Measurements from ENCODE around the gene AATF.

The AATF gene

DNA sequence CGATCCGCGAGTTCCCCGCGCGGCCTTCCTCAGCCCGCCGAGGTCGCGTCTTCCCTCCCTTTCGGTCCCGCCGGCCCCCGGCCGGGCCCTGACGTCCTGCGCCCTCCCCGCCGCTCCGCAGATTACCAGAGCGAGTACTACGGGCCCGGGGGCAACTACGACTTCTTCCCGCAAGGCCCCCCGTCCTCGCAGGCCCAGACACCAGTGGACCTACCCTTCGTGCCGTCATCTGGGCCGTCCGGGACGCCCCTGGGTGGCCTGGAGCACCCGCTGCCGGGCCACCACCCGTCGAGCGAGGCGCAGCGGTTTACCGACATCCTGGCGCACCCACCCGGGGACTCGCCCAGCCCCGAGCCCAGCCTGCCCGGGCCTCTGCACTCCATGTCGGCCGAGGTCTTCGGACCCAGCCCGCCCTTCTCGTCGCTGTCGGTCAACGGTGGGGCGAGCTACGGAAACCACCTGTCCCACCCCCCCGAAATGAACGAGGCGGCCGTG, 6.1 kb upstream of the AATF start:
- no peak for DNase-seq

DNA sequence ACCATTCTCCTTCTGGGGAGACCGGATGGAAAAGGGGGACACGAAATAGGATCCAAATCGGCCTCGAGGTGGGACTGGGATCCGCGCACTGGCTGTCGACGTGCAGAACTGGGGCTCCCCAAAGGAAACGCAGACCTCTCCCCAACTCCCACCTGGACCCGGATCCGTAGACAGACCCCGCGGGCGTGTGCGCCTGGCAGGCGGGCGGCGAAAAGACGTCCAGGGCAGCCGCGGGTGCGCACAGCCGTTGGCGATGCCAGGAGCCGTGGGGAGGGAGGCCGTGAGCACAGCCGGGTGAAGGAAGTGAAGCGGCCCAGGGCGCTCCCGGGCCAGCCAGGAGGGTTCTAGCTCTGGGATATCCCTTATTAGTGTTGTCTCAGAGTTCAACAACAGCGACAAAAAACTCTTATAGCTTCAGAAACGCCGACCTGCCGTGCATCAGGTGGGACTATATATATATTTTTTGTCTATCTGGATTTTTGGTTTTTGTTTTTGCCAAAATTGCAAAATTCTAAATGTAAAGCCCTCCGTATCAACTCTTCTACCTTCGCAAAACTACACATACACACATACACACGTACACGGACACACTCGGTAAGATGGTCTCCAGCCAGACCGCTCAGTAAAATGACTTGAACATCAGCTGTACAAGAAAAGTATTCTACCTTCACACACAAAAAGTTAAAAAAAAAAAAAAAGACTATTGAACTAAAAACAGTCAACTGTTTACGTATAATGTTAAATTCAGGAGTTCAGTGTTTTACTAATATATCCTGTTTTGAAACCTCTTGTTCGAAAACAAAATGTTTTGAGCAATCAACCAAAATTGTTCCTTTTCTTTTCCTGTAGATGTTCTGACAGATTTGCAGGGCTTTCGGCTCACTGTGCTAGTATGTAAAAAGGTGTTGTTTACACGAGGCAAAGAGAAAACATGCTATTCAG, 5.2 kb upstream of the AATF start:
- DNase-seq = no peak

DNA sequence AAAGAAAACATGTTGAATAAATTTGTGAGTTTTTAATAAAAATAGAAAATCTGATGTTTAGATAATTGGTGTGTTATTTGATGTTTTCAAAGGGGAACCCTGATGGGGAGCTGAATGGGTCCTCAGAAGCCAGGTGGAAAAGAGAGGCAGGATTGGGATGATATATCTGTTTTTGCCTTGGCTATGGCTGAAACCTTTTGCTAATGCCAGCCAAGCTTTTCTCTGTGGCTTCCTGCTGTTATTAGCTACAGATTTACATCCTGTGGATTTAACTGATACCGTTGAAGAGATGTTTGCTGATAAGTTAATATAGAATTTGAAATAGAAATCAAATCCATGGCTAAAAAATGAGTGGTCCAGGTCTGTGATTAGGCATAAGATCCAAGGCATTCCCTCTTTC, 4.2 kb upstream of the AATF start:
- no peak for DNase-seq

DNA sequence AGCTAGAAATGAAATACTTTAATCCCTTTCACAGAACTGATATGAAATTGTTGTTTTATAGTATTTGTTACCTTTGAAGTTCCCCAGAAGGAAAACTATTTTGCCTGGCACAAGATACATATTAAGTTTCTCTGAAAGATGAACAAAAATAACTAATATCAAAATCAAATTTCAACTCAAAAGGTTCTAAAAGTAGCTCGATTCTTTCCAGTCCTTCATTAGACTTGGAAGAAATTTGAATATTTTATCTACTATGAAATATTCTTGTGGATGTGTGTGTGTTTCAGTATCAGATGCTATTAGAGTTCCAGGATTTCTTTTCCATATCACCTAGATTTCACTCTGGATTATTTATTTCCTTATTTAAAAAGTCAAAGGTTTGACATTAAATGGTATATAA, 3.6 kb upstream of the AATF start:
- no peak for DNase-seq

DNA sequence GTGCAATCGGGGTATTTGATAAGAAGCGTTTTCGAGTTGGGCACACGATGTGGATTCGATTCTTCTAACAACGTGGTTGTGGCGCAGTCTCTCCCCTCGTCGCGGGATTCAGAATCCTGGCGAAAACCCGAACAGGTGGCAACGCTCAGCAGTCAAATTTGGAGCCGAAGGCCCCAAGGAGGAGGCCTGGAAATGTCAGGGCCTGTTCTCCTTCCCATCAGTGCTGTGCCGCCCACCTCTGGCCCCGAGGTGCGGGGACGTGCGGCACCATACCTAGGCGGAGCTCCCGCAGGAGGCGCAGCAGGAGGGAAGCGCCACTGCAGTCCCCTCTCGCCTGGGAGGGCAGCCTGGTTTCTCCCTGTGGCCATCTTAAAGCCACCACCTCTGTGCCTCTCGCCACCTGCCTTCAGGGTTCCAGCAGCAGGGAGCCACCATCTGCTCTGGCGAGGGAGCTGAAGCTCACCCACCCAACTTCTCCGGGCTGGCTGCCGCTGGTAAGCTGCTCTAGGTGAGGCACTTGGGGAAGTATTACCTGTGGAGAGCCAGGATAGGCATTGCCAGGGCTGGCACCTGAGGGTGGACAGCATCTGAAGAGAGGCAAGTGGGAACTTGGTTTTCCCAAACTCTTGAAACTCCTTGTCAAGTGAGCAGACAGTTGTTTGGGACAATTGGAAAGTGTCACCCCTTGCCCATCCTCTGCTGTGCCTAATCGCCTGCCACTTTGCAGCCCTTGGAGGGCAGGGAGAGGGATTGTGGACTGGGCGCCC, 2.6 kb upstream of the AATF start:
- DNase-seq = no peak

DNA sequence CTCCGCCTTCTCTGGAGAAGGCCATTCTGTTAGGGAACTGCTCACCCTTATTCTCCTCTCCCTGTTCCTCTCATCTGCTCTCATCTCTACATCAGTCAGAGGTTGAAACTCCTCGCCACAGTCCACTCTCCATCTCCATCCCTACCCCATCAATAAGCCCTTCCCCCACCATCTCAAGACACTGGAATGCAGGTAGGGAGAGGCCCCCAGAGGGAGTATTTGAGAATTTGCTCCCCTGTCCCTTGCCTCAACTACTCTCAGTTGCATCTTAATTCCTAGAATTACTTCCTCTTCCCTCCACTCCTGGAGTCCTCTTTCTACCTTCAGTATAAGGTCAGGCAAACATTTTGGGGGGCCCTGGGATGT, 2.0 kb upstream of the AATF start:
- DNase-seq = no peak

DNA sequence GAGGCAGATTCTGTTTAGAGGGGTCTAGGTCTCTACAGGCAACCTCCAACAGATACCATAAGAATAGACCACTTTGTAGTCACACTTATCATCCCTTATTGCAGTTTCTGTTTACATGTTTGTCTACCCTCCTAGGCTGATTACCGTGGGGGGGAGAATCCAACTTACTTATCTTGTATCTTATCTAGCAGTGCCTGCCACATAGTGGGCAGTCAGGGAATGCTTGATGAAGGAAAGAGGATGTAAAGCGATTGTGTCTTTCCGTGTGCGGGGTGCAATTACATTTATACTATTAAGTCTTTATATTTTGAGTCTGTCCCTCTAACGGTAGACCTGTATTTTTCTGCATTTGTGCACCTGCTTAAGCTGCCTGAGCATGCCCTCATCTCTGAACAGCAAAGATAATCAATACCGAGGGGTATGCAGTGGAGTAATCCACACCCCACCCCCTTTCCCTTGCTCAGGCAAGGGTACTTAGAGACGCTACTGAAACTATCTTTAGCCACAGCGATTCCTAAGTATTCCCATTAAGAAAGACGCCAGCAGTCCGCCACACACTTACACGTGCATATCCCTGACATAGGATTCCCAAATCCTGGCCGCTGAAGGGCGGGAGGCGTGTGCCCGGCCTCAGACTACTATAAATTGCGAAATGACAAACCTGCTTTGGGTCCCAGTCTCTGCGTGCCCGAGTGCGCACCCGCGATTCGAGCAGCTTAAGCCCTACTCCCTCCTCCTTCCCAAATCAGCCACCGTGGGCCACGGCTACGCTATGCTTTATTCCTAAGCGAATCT, 635 bp upstream of the AATF start:
- no peak for DNase-seq

DNA sequence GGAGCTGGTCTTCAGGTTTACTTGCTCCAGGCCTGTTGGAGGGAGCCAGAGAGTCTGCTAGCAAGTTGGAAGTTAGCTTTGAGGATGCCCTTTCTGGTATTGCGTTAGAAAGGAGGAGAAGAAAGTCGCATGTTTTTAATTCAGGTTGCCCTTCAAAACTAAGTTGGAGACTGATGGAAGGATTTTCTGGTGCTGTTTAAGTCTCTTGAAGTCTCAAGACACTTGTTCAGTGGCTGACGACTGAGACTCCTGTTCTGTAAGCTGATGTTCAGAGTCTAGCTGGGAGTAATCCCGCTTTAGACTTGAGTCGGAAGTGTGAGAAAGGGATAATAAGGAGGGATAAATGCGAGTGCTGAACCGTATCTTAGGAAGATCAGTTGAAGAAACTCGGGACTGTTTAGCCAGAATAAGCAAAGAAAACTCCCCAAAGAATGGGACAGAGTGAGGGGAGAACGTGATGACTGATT, 740 bp downstream of the AATF start:
- DNase-seq = no peak

DNA sequence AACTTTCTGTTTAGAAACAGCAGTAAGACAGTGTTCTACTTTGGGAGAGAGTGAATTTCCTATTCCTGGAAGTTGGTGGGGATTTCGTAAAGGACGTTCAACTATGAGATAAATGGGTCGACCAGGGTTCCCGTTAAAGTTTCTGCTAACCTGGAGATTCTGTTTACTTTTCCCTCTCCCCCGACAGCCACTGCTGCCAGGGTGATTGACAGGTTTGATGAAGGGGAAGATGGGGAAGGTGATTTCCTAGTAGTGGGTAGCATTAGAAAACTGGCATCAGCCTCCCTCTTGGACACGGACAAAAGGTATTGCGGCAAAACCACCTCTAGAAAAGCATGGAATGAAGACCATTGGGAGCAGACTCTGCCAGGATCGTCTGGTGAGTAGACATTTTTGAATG, 1.3 kb downstream of the AATF start:
- DNase-seq = no peak

DNA sequence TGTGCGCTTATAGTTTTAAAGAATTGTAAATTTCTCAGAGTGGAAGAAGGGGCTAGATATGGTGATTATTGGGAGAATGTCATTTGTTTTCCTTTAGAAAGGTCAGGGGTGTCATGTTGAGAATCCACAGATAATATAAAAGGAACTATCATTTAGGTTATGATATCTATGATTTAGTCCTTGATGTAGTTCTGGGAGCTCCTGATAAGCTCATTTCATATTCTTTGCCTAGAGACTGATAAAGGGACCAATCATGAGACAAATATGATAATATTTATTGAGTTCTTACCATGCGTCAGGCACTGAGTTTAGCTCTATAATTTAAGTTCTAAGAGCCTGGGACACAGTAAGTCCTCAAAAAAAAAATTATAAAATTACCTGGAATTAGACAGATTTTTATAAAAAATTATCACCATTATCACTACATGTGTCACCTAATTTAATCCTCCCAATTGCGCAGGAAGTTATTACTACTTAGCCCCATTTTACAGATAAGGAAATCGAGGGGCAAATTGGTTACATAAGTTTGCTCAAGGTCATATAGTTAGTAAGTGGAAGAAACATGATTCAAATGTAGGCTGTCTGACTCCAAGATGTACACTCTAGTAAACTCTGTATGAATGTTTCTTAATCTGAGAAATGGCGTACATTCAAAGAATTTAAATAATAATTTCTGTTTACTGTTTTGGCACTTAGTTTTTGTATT, 2.5 kb downstream of the AATF start:
- DNase-seq = no peak

DNA sequence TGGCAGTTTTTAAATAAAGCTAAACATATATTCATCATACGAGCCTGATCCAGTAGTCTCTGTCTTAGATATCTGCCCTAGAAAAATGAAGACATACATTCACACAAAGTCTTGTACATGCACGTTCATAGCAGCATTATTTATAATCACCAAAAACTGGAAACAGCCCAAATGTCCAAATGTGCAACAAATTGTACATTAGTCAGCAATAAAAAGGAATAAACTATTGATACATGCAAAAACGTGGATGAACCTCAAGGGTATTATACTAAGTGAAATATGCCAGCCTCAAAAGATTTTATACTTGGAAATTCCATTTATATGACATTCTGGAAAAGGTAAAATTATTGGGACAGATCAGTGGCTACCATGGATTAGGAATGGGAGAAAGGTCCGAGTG, 22.8 kb downstream of the AATF start:
- DNase-seq = no peak

DNA sequence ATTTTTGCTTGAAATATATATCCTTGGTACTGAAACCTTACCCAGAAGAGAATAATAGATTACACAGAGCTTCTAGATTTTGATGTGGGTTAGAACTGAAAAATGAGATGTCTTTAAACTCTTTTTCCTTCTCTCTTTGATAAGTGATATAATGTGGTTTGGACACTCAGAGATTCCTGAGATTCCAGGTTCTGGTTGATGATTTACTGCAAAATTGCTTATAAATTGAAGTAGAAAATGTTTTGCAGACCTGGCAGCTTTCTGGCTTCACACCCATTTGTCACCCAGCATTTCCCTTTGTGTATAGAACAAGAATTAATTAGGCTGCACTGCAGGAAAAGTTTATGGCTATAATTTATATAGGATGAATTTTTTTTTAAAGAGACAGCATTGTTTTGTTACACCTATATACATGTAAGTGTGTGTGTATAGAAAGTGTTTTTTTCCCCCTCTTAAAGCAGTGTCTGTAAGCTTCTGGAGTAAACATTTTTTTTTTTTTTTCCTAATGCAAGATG, 23.5 kb downstream of the AATF start:
- no peak for DNase-seq

DNA sequence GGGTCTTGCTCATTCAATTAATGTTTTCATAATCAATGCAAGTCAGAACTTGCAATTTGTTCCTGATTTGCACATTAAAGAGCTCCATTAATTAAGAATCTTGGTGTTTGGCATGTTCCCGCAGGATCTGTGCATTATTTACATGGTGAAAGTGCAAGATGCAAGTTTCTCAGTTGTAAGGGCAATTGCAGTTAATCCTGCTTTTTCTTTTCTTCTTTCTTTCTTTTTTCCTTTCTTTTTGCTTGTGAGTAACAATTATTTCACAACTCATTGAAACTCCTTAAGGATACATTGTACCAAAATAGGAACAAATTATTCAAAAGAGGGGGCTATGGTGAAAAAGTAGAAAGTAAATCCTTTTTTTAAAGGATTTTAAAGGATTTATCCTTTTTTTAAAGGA, 24.2 kb downstream of the AATF start:
- DNase-seq = no peak

DNA sequence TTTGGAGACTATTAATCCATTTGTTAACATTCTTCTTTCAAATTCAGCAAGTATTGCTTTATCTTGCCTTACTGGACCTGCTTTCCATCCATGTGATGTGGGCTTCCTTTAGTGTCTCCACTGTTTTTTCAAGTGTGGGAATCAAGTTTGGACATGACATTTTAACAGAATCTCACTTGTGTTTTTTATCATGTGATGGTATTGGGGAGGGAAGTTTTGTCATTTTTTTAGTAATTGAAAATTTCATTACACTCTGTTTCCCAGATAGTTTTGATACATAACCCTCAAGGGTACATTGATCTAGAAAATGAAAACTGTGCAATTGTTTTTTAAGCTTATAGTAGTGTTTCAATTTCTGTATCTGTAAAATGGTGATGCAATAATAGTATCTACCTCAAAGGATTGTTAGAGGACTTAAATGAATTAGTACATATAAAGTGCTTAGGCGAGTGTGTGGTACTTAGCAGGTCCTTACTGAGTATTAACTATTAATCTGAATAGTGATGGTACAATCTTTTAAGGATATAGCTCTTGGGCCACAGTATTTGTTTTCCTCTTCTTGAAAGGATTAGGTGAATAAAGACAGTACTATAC, 27.3 kb downstream of the AATF start:
- no peak for DNase-seq

DNA sequence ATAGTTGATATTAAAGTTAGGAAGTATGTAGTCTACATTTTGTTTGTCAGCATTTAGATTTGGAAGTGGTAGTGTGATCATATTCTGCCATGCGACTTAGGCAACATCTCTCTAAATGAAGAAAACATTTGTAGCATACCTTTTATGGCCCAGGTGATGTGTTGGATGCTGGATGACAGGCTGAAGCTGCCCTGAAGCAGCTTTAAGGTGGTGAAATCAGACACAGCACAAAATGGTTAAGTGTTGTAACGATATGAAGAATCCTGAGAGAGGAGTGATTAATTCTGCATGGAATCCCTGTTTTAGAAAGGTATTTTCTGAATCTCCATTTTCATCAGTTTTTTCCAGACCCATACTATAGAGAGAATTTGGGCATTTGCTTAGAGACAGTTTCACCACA, 28.3 kb downstream of the AATF start:
- DNase-seq = no peak

DNA sequence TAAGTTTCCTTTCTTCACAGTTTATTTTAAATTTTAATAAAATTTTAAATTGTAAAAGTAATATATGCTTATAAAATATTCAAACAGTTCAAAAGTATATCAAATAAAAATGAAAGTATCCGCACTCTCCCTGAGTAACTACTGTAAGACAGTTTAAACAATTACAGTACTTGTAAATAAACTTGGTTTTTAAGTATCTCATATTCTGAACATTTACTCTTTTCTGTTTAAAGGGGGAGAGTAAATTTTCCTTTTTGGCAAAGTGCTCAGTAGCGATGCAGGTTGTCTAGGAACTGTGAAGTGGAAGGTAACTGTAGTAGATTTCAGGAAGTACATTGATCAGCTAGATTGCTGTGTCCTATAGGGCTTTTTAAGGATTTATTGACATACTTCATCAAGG, 28.8 kb downstream of the AATF start:
- no peak for DNase-seq

DNA sequence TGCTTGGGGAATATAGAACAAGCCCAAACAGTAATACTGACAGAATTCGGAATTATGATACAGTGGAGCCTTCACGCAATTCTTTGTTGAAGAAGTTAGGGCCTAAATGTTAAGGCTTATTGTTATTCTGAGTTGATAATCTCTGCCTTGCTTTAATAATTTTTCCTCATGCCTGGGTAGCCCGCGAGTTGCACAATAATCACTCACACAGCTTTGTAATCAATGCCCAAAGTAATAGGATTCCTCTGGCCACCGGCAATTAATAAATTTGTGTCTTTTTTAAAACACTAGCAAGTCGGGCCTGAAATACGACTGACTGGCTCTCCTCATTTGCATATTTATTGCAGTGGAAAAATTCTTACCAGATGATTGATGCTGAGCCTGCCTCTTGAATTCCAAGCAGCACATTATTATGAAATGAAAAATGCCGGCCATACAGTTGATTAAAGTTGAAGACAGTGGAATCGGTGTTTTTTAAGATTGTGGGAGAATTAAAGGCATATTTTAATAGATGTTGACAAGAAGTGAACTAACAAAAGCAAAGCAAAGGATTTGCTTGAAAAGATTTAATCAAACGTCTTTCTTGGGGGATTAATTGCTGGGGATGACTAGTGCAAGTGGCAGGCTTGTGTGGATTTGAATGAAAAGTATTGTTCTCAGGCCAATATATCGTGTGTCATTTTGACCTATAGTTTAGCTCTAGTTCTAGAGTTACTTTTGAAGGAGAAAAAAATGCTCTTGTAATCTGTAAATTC, 30.2 kb downstream of the AATF start:
- DNase-seq = no peak

DNA sequence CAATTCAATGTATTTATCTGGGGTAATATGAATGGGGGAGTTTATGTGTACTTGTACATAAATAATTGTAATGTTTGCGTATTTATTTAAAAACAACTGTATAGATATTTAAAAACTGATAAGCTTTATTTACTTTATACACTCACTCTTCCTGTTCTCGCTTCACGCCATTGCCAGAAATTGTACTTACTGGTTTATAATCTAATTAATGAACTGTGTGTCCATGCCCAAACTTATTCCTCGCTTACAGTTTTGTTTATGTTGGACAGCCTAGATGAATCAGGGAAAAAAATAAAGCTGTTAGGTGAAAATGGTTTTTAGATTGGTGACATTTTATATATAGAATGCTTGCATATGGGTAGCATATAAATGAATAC, 30.8 kb downstream of the AATF start:
- DNase-seq = no peak

DNA sequence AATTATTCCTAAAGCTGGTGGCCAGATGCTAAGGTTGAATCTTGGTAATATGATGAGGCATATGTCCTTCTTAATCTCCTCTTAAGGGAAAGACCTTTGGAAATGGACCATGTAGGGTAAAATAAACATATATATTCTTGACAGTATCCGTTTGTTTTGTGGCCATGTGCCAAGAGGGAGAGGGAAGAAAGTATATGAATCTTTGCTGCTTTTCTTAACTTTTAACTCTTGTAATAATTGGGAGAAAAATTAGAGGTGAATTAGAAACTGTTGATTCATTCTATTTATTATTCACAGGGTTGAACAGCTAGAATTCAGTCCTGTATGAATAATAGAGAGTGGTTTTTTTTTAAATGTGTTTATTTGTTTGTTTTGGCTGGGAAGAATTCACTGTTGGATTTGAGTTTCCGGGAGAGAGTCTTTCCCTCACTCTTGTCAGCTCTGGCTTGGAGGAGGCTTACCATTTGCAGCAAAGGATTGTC, 31.6 kb downstream of the AATF start:
- no peak for DNase-seq

DNA sequence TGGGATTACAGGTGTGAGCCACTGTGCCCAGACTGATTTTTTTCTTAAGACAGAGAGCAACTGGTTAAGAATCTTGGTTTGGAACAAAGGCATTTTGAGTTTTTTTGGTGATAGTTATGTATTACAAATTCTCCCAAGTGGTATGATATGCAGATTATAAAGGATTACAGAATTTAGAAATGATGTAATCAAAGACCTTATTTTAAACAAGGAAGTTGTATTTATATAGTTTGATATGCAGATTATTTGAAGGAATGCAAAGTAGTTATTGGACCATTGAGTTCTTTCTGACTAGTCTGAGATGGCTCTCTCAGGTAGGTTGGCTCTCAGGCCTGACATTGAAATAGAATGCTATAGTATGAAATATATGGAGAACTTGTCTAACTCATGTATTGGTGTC, 34.9 kb downstream of the AATF start:
- no peak for DNase-seq

DNA sequence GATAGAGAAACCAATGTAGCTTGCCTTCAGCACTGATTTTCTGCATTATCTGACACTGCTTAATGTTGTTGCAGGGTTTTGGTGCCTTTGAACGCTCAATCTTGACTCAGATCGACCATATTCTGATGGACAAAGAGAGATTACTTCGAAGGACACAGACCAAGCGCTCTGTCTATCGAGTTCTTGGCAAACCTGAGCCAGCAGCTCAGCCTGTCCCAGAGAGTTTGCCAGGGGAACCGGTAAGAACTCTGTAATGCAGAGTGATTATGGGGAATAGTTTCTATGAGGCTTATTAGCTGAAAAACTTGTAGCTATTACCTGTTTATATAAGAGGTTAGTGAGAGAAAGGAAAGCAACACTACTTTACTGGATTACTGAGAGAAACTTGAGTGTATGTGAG, 40.4 kb downstream of the AATF start:
- DNase-seq = no peak

Data from suppressor macrophage treated with lipopolysaccharide for 4 hours (primary cell).